ENCODE results near the gene BRS3.

BRS3 gene

GRCh38 chrX:136523770-136524169, 36.0 kb downstream of the BRS3 start:
- no peak for TF ChIP-seq TAF1 (IDR thresholded peaks at IDR 0.05; ENCODE audit: borderline replicate concordance, insufficient read depth, low read length)
- TF ChIP-seq REST (IDR thresholded peaks at IDR 0.05; ENCODE audit: insufficient read depth in 1 of 2, low read depth in 2 of 2, low read length in 2 of 2): no peak
- no peak for TF ChIP-seq FOXP2 (optimal IDR thresholded peaks at IDR 0.05; ENCODE audit: borderline replicate concordance, extremely low read depth, extremely low read length, insufficient read depth)
- no peak for TF ChIP-seq SIN3A (IDR thresholded peaks at IDR 0.05; ENCODE audit: borderline replicate concordance, insufficient read depth, low read length)
- TF ChIP-seq POLR2AphosphoS5 (IDR thresholded peaks at IDR 0.05; ENCODE audit: low read depth, low read length): no peak

- TF ChIP-seq SIN3A (IDR thresholded peaks at IDR 0.05; ENCODE audit: borderline replicate concordance, insufficient read depth, low read length): no peak
- no peak for TF ChIP-seq REST (IDR thresholded peaks at IDR 0.05; ENCODE audit: insufficient read depth in 1 of 2, low read depth in 2 of 2, low read length in 2 of 2)
- no peak for TF ChIP-seq FOXP2 (optimal IDR thresholded peaks at IDR 0.05; ENCODE audit: borderline replicate concordance, extremely low read depth, extremely low read length, insufficient read depth)
- no peak for TF ChIP-seq POLR2AphosphoS5 (IDR thresholded peaks at IDR 0.05; ENCODE audit: low read depth, low read length)
- no peak for TF ChIP-seq TAF1 (IDR thresholded peaks at IDR 0.05; ENCODE audit: borderline replicate concordance, insufficient read depth, low read length)
Measured at GRCh38 chrX:136525738-136526606, 38.2 kb downstream of the BRS3 start.

- TF ChIP-seq TAF1 (IDR thresholded peaks at IDR 0.05; ENCODE audit: borderline replicate concordance, insufficient read depth, low read length) (no peak), SIN3A (IDR thresholded peaks at IDR 0.05; ENCODE audit: borderline replicate concordance, insufficient read depth, low read length) (no peak)
Measured at GRCh38 chrX:136528645-136529315, 41.0 kb downstream of the BRS3 start.

- TF ChIP-seq SIN3A (IDR thresholded peaks at IDR 0.05; ENCODE audit: borderline replicate concordance, insufficient read depth, low read length): no peak
- no peak for TF ChIP-seq TAF1 (IDR thresholded peaks at IDR 0.05; ENCODE audit: borderline replicate concordance, insufficient read depth, low read length)
- TF ChIP-seq POLR2AphosphoS5 (IDR thresholded peaks at IDR 0.05; ENCODE audit: low read depth, low read length): no peak
- TF ChIP-seq REST (IDR thresholded peaks at IDR 0.05; ENCODE audit: insufficient read depth in 1 of 2, low read depth in 2 of 2, low read length in 2 of 2): no peak
- no peak for TF ChIP-seq FOXP2 (optimal IDR thresholded peaks at IDR 0.05; ENCODE audit: borderline replicate concordance, extremely low read depth, extremely low read length, insufficient read depth)
Measured at GRCh38 chrX:136529795-136530194, 42.0 kb downstream of the BRS3 start.

- no peak for TF ChIP-seq FOXP2 (optimal IDR thresholded peaks at IDR 0.05; ENCODE audit: borderline replicate concordance, extremely low read depth, extremely low read length, insufficient read depth)
- no peak for TF ChIP-seq SIN3A (IDR thresholded peaks at IDR 0.05; ENCODE audit: borderline replicate concordance, insufficient read depth, low read length)
- TF ChIP-seq POLR2AphosphoS5 (IDR thresholded peaks at IDR 0.05; ENCODE audit: low read depth, low read length): no peak
- TF ChIP-seq TAF1 (IDR thresholded peaks at IDR 0.05; ENCODE audit: borderline replicate concordance, insufficient read depth, low read length): no peak
- no peak for TF ChIP-seq REST (IDR thresholded peaks at IDR 0.05; ENCODE audit: insufficient read depth in 1 of 2, low read depth in 2 of 2, low read length in 2 of 2)
Measured at GRCh38 chrX:136531951-136532350, 44.2 kb downstream of the BRS3 start, which contains the start of gene VGLL1. Gene VGLL1, plus strand, starts transcription at chrX:136532215. Its CDS starts 3,806 bp downstream, at chrX:136536021.

Measured in PFSK-1 (cell line).